Measurements from ENCODE around the gene MKRN2OS. TPM values are rescaled to one million over a fixed set of nuclear protein-coding genes. Genes with fewer than 3 reads are reported as not detected.

Gene MKRN2OS
- total and polyA plus RNA-seq, 2 experiments from 2014 or later = 0.31 TPM; not detected in 1

GRCh38 chr3:12562451-12562850, 17.2 kb upstream of the MKRN2OS start:
- no peak for DNase-seq (ENCODE audit: low read depth in 1 of 2, low spot score in 1 of 2)
- no peak for TF ChIP-seq CTCF (IDR thresholded peaks at IDR 0.05; ENCODE audit: low read depth, low read length)
- Histone ChIP-seq H3K27ac (peak overlapping the region; percentile 90), H3K9me3 (ENCODE audit: low read depth) (no peaks in the 10 kb centered on the region), H3K36me3 (no peaks in the 10 kb centered on the region), H3K4me1 (ENCODE audit: low read depth) (peaks cover 44% of the 10 kb centered on the region), H3K27me3 (no peaks in the 10 kb centered on the region), H3K4me3 (no peak overlapping the region)

GRCh38 chr3:12561397-12561796, 16.1 kb upstream of the MKRN2OS start:
- peaks cover 45% of the 10 kb centered on the region for H3K4me1 ChIP-seq (ENCODE audit: low read depth)
- no peak for DNase-seq (ENCODE audit: low read depth in 1 of 2, low spot score in 1 of 2)
- H3K36me3 ChIP-seq = no peaks in the 10 kb centered on the region
- H3K9me3 ChIP-seq (ENCODE audit: low read depth) = no peaks in the 10 kb centered on the region
- H3K27ac ChIP-seq = peak overlapping the region; percentile 90
- no peak overlapping the region for H3K4me3 ChIP-seq
- no peak for TF ChIP-seq CTCF (IDR thresholded peaks at IDR 0.05; ENCODE audit: low read depth, low read length)
- no peaks in the 10 kb centered on the region for H3K27me3 ChIP-seq

GRCh38 chr3:12560505-12561190, 15.3 kb upstream of the MKRN2OS start:
- no peak for TF ChIP-seq CTCF (IDR thresholded peaks at IDR 0.05; ENCODE audit: low read depth, low read length)
- H3K27me3 ChIP-seq = no peaks in the 10 kb centered on the region
- no peak for DNase-seq (ENCODE audit: low read depth in 1 of 2, low spot score in 1 of 2)
- H3K27ac ChIP-seq = peak overlapping the region; percentile 51
- H3K4me1 ChIP-seq (ENCODE audit: low read depth) = peaks cover 49% of the 10 kb centered on the region
- no peaks in the 10 kb centered on the region for H3K36me3 ChIP-seq
- no peaks in the 10 kb centered on the region for H3K9me3 ChIP-seq (ENCODE audit: low read depth)
- H3K4me3 ChIP-seq = no peak overlapping the region

- H3K9me3 ChIP-seq (ENCODE audit: low read depth) = no peaks in the 10 kb centered on the region
- no peaks in the 10 kb centered on the region for H3K36me3 ChIP-seq
- TF ChIP-seq CTCF (IDR thresholded peaks at IDR 0.05; ENCODE audit: low read depth, low read length) = no peak
- DNase-seq (ENCODE audit: low read depth in 1 of 2, low spot score in 1 of 2) = no peak
- no peaks in the 10 kb centered on the region for H3K27me3 ChIP-seq
- H3K4me3 ChIP-seq = no peak overlapping the region
- no peak overlapping the region for H3K27ac ChIP-seq
- peaks cover 49% of the 10 kb centered on the region for H3K4me1 ChIP-seq (ENCODE audit: low read depth)
These were observed 14.2 kb upstream of the MKRN2OS start for GRCh38 chr3:12559520-12559919.

- TF ChIP-seq CTCF (IDR thresholded peaks at IDR 0.05; ENCODE audit: low read depth, low read length) = no peak
- H3K4me1 ChIP-seq (ENCODE audit: low read depth) = peaks cover 49% of the 10 kb centered on the region
- H3K27ac ChIP-seq = no peak overlapping the region
- H3K4me3 ChIP-seq = peak overlapping the region; percentile 92
- H3K36me3 ChIP-seq = no peaks in the 10 kb centered on the region
- H3K27me3 ChIP-seq = no peaks in the 10 kb centered on the region
- H3K9me3 ChIP-seq (ENCODE audit: low read depth) = no peaks in the 10 kb centered on the region
- no peak for DNase-seq (ENCODE audit: low read depth in 1 of 2, low spot score in 1 of 2)
These were observed 13.4 kb upstream of the MKRN2OS start for GRCh38 chr3:12558706-12559105.

Measured in cardiac muscle cell (in vitro differentiated cells and primary cell).